Endometrial microvascular endothelial cells (primary cell): Measurements from ENCODE around the gene PCBP3. TPM values are rescaled to one million over a fixed set of nuclear protein-coding genes. Genes with fewer than 3 reads are reported as not detected.
"Not testable (repeated sequence)": the region's sequence is repeated elsewhere in the genome, so short reads cannot be mapped to it uniquely, and the experiment has no call there.

Experiments
- in situ Hi-C: cut with HindIII; loops from 2 replicates; pipeline ENCODE4 v1.10.0; 2017; ENCODE audit warnings: low sequenced_read_pairs, low pct_unique_long_range_greater_than_20kb; ENCODE audit errors: inconsistent ontology term
- total RNA-seq: library from RNA; depleted of rRNA; stranded (reverse); fragments of >200 nt; gene quantifications from one replicate; pipeline ENCODE4 v1.2.3, GENCODE V29; 2015; ENCODE audit errors: inconsistent ontology term

The PCBP3 gene
- total RNA-seq, 1 donor from 2014 or later: not detected

GRCh38 chr21:45792682-45793383 lies 149.3 kb downstream of the PCBP3 start:
- in situ Hi-C loops: no loop called here

GRCh38 chr21:45794027-45794426 lies 150.5 kb downstream of the PCBP3 start:
- in situ Hi-C loops: no loop called here

GRCh38 chr21:45796003-45796402 lies 152.5 kb downstream of the PCBP3 start:
- in situ Hi-C loops: no loop called here

- in situ Hi-C loops: no loop called here
These were observed 153.8 kb downstream of the PCBP3 start for GRCh38 chr21:45797338-45797737.

GRCh38 chr21:45799765-45800338 lies 156.3 kb downstream of the PCBP3 start:
- in situ Hi-C loops: no loop called here

GRCh38 chr21:45800339-45801080 lies 157.0 kb downstream of the PCBP3 start:
- in situ Hi-C loops: no loop called here

GRCh38 chr21:45801129-45801964 lies 157.8 kb downstream of the PCBP3 start:
- in situ Hi-C loops: no loop called here

- in situ Hi-C loops: no loop called here
These were observed 158.5 kb downstream of the PCBP3 start for GRCh38 chr21:45801989-45802388.

GRCh38 chr21:45802425-45802824 lies 158.9 kb downstream of the PCBP3 start:
- in situ Hi-C loops: no loop called here

GRCh38 chr21:45802956-45803617 lies 159.6 kb downstream of the PCBP3 start:
- in situ Hi-C loops: no loop called here

- in situ Hi-C loops: no loop called here
These were observed 160.3 kb downstream of the PCBP3 start for GRCh38 chr21:45803618-45804340.

- in situ Hi-C loops: no loop called here
These were observed 161.3 kb downstream of the PCBP3 start for GRCh38 chr21:45804809-45805313.

- in situ Hi-C loops: no loop called here
These were observed 161.8 kb downstream of the PCBP3 start for GRCh38 chr21:45805321-45805720.

- in situ Hi-C loops: no loop called here
These were observed 162.5 kb downstream of the PCBP3 start for GRCh38 chr21:45806042-45806441.

- in situ Hi-C loops: not testable (repeated sequence)
These were observed 165.1 kb downstream of the PCBP3 start for GRCh38 chr21:45808663-45809062.

- in situ Hi-C loops: no loop called here
These were observed 165.9 kb downstream of the PCBP3 start for GRCh38 chr21:45809421-45809820.

- in situ Hi-C loops: no loop called here
These were observed 167.6 kb downstream of the PCBP3 start for GRCh38 chr21:45811136-45811535.
